GM23338 (cell line): Measurements from ENCODE around the gene MAN1C1. TPM values are rescaled to one million over a fixed set of nuclear protein-coding genes. Genes with fewer than 3 reads are reported as not detected.

Experiments
- ATAC-seq: fragments of 200-7000 bp; cut with Tn5 transposase; 3 replicates; pipeline ENCODE4 v1.9.1; 2020
- DNase-seq: peaks from one replicate; pipeline ENCODE4 v3.0.0-alpha.2; 2015; ENCODE audit warnings: low spot score
- H2AFZ ChIP-seq: fragments of 200-600 bp; sonication (generic); 2 replicates; pipeline ENCODE4 v1.8.0; 2016; ENCODE audit warnings: antibody characterized with exemption, mild to moderate bottlenecking, moderate library complexity
- H3F3A ChIP-seq: fragments of 200-600 bp; sonication (generic); replicated peaks from 2 replicates; pipeline ENCODE4 v1.8.0; 2017; ENCODE audit warnings: antibody characterized with exemption, mixed run types, low read depth
- H3K27ac ChIP-seq: fragments of 200-600 bp; sonication (generic); 2 replicates; pipeline ENCODE4 v1.6.1; 2016; ENCODE audit warnings: low read depth
- H3K27me3 ChIP-seq: fragments of 200-600 bp; sonication (generic); 2 replicates; pipeline ENCODE4 v1.8.0; 2016; ENCODE audit warnings: mild to moderate bottlenecking, mixed run types, moderate library complexity; ENCODE audit not compliant: insufficient read depth
- H3K36me3 ChIP-seq: fragments of 200-600 bp; sonication (generic); 2 replicates; pipeline ENCODE4 v1.8.0; 2016; ENCODE audit warnings: mild to moderate bottlenecking; ENCODE audit not compliant: insufficient read depth
- H3K4me1 ChIP-seq: fragments of 200-600 bp; sonication (generic); 2 replicates; pipeline ENCODE4 v1.8.0; 2016; ENCODE audit warnings: mild to moderate bottlenecking, moderate library complexity; ENCODE audit not compliant: insufficient read depth
- H3K4me2 ChIP-seq: fragments of 200-600 bp; sonication (generic); 2 replicates; pipeline ENCODE4 v1.7.1; 2017; ENCODE audit warnings: mixed run types
- H3K4me3 ChIP-seq: fragments of 200-600 bp; sonication (generic); 2 replicates; pipeline ENCODE4 v1.6.1; 2016; ENCODE audit warnings: mixed run types
- H3K79me2 ChIP-seq: fragments of 200-600 bp; sonication (generic); replicated peaks from 2 replicates; pipeline ENCODE4 v1.8.0; 2017; ENCODE audit warnings: mild to moderate bottlenecking; ENCODE audit not compliant: insufficient read depth
- H3K9me2 ChIP-seq: fragments of 200-600 bp; sonication (generic); 2 replicates; pipeline ENCODE4 v1.8.0; 2017; ENCODE audit not compliant: insufficient read depth
- H4K20me1 ChIP-seq: fragments of 200-600 bp; sonication (generic); replicated peaks from 2 replicates; pipeline ENCODE4 v1.8.0; 2017; ENCODE audit warnings: mild to moderate bottlenecking; ENCODE audit not compliant: insufficient read depth
- H3K27ac Mint-ChIP-seq: 2 replicates; pipeline ENCODE4 v1.8.0; 2020; ENCODE audit warnings: inconsistent platforms, mild to moderate bottlenecking, moderate library complexity, mixed read lengths
- H3K27me3 Mint-ChIP-seq: 3 replicates; pipeline ENCODE4 v1.8.0; 2022; ENCODE audit warnings: low read depth, mild to moderate bottlenecking, moderate library complexity, mixed read lengths, inconsistent platforms; ENCODE audit not compliant: insufficient read depth, poor library complexity
- H3K36me3 Mint-ChIP-seq: 3 replicates; pipeline ENCODE4 v1.8.0; 2021; ENCODE audit warnings: low read depth, mild to moderate bottlenecking, inconsistent platforms, moderate library complexity, mixed read lengths
- H3K4me1 Mint-ChIP-seq: 3 replicates; pipeline ENCODE4 v1.8.0; 2020; ENCODE audit warnings: mild to moderate bottlenecking, inconsistent platforms, mixed read lengths
- H3K4me3 Mint-ChIP-seq: 3 replicates; pipeline ENCODE4 v1.8.0; 2021; ENCODE audit warnings: moderate library complexity, mild to moderate bottlenecking, inconsistent platforms, mixed read lengths
- H3K9me3 Mint-ChIP-seq: 3 replicates; pipeline ENCODE4 v1.8.0; 2020; ENCODE audit warnings: moderate library complexity, mild to moderate bottlenecking, inconsistent platforms, mixed read lengths
- CREB1 ChIP-seq: fragments of 250-450 bp; sonication (Bioruptor Pico); IDR thresholded peaks from 2 replicates; pipeline ENCODE4 v1.5.0; 2020; ENCODE audit warnings: low read depth, mild to moderate bottlenecking, moderate library complexity
- EZH2 ChIP-seq: fragments of 200-600 bp; sonication (generic); IDR thresholded peaks from one replicate; pipeline ENCODE4 v1.8.0; 2017; ENCODE audit warnings: antibody characterized with exemption, mild to moderate bottlenecking, low read depth; ENCODE audit not compliant: unreplicated experiment
- EZH2phosphoT487 ChIP-seq: fragments of 200-600 bp; sonication (generic); IDR thresholded peaks from one replicate; pipeline ENCODE4 v1.8.1; 2018; ENCODE audit warnings: antibody characterized with exemption; ENCODE audit not compliant: unreplicated experiment
- polyA plus RNA-seq: library from polyadenylated mRNA; unstranded; fragments of >200 nt; fragmentation: Nextera tagmentation; extraction: Ambion mirVana; gene quantifications from 2 replicates; pipeline ENCODE4 v1.2.1, GENCODE V29; 2016
- total RNA-seq: library from RNA; depleted of rRNA; stranded (reverse); fragments of >200 nt; shearing (Covaris generic); gene quantifications from 2 replicates; pipeline ENCODE4 v1.2.3, GENCODE V29; 2014
- TF ChIP-seq, protein P1 (sequence below): IDR thresholded peaks from one replicate; pipeline ENCODE4 v1.6.1; 2018; ENCODE audit warnings: antibody characterized with exemption; ENCODE audit not compliant: unreplicated experiment
- TF ChIP-seq, protein P2 (sequence below): fragments of 250-450 bp; sonication (Bioruptor Pico); IDR thresholded peaks from 2 replicates; pipeline ENCODE4 v1.5.0; 2020; ENCODE audit warnings: mild to moderate bottlenecking, moderate library complexity
- TF ChIP-seq, protein P3 (sequence below), 2 experiments: fragments of 200-600 bp in 1 of 2; sonication (generic) in 1 of 2; conservative IDR thresholded peaks; 2 replicates each; pipeline versions ENCODE4 v1.5.1 to v1.6.1; 2016 to 2017; ENCODE audit warnings: antibody characterized with exemption in 2 of 2, low read depth in 2 of 2, mild to moderate bottlenecking in 2 of 2, moderate library complexity in 1 of 2

MAN1C1 gene
- total and polyA plus RNA-seq, 2 experiments from 2014 or later, result 5.4 to 13.6 TPM

DNA sequence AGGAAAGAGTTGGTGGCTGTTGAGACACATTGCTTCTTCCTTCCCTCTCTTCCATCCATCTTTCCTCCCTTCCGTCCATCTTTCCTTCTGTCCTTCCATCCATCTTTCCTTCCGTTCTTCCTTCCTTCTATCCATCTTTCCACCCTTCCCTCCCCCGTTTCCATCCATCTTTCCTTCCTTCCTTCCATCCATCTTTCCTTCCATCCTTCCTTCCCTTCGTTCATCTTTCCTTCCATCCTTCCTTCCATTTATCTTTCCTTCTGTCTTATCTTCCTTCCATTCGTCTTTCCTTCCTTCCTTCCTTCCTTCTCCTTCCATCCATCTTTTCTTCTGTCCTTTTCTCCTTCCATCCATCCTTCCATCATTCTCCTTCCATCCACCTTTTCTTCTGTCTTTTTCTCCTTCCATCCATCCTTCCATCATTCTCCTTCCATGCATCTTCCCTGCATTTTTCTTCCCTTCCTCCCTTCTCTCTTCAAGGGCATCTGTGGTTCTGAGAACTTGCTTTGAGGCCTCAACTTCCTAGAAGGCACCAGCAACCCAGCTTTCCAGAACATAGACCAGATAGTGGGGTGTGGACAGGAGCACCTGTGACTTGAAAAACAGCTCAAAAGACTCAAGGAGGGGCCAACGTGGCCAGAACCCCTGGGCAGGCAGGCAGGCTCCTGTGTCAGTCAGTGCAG, 134.5 kb downstream of the MAN1C1 start:
- Histone ChIP-seq H3F3A (no peaks in the 10 kb centered on the region), H3K27ac (no peak overlapping the region), H4K20me1 (no peaks in the 10 kb centered on the region), H3K27me3 (no peaks in the 10 kb centered on the region), H2AFZ (no peak overlapping the region), H3K4me3 (no peak overlapping the region), H3K4me2 (no peak overlapping the region), H3K9me2 (no peaks in the 10 kb centered on the region), H3K4me1 (peaks cover 25% of the 10 kb centered on the region), H3K36me3 (no peaks in the 10 kb centered on the region), H3K79me2 (no peaks in the 10 kb centered on the region)
- H3K36me3 Mint-ChIP-seq, result no peaks in the 10 kb centered on the region; the same call in 2 of the 3 replicates
- no peak for ATAC-seq
- DNase-seq, result no peak
- peaks cover 13% of the 10 kb centered on the region for H3K27me3 Mint-ChIP-seq
- no peak overlapping the region for H3K27ac Mint-ChIP-seq
- no peaks in the 10 kb centered on the region; the same call in 2 of the 3 replicates for H3K9me3 Mint-ChIP-seq
- H3K4me3 Mint-ChIP-seq, result no peak overlapping the region
- TF ChIP-seq EZH2phosphoT487, result no peak
- TF ChIP-seq EZH2, result no peak
- no peak for TF ChIP-seq CREB1 (CRISPR knock-in tag)
- peaks cover 32% of the 10 kb centered on the region for H3K4me1 Mint-ChIP-seq

DNA sequence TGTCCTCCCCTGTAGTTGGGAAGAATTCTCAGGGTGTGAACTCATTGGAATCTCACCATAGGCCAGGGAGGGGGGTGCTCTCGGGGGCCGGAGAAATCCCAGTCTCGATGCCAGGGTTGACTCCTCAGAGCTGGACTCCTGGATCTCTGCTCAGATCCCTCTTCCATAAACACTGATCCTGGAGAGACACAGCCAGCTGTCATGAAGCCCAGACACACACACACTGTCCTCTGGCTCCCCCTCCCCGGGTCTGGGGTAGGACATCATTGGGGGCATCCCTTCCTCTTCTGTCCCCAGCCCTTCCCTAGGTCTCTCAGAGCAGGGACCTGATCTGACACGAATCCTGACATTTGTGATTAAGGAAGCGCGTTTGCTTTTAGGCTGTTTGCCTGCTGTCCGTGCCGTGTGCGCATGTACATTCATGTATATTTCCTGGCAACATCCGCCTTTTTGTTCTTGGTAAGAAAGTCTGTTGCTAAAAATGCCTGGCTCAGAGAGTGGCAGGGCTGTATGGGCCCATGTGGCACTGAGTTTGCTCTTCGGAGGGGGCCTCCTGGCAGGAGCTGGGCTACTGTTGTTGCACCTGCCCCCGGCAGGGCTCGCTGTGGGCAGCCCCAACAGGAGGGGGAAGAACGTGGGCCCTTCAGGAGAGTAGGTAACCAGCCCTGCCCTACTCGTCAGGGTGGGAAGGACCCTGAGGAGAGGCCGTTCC, 138.0 kb downstream of the MAN1C1 start:
- no peaks in the 10 kb centered on the region for H3F3A ChIP-seq
- Mint-ChIP-seq H3K27ac (no peak overlapping the region), H3K4me3 (no peak overlapping the region), H3K36me3 (no peaks in the 10 kb centered on the region; the same call in 2 of the 3 replicates), H3K27me3 (peaks cover 13% of the 10 kb centered on the region), H3K4me1 (peaks cover 29% of the 10 kb centered on the region), H3K9me3 (no peaks in the 10 kb centered on the region; the same call in 2 of the 3 replicates)
- H2AFZ ChIP-seq, result no peak overlapping the region
- no peaks in the 10 kb centered on the region for H3K79me2 ChIP-seq
- H3K4me2 ChIP-seq, result no peak overlapping the region
- H3K27me3 ChIP-seq, result no peaks in the 10 kb centered on the region
- no peak overlapping the region for H3K27ac ChIP-seq
- H4K20me1 ChIP-seq, result no peaks in the 10 kb centered on the region
- 0 out of 2 replicates have a peak, but pooled peaks cover 12% of the 10 kb centered on the region for H3K4me1 ChIP-seq
- ATAC-seq (peak; percentile 9; the same call in 1 of the 3 replicates), DNase-seq (peak; percentile 25)
- no peaks in the 10 kb centered on the region for H3K36me3 ChIP-seq
- no peaks in the 10 kb centered on the region for H3K9me2 ChIP-seq
- no peak overlapping the region for H3K4me3 ChIP-seq
- TF ChIP-seq, protein P1, sequence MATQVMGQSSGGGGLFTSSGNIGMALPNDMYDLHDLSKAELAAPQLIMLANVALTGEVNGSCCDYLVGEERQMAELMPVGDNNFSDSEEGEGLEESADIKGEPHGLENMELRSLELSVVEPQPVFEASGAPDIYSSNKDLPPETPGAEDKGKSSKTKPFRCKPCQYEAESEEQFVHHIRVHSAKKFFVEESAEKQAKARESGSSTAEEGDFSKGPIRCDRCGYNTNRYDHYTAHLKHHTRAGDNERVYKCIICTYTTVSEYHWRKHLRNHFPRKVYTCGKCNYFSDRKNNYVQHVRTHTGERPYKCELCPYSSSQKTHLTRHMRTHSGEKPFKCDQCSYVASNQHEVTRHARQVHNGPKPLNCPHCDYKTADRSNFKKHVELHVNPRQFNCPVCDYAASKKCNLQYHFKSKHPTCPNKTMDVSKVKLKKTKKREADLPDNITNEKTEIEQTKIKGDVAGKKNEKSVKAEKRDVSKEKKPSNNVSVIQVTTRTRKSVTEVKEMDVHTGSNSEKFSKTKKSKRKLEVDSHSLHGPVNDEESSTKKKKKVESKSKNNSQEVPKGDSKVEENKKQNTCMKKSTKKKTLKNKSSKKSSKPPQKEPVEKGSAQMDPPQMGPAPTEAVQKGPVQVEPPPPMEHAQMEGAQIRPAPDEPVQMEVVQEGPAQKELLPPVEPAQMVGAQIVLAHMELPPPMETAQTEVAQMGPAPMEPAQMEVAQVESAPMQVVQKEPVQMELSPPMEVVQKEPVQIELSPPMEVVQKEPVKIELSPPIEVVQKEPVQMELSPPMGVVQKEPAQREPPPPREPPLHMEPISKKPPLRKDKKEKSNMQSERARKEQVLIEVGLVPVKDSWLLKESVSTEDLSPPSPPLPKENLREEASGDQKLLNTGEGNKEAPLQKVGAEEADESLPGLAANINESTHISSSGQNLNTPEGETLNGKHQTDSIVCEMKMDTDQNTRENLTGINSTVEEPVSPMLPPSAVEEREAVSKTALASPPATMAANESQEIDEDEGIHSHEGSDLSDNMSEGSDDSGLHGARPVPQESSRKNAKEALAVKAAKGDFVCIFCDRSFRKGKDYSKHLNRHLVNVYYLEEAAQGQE, result no peak
- TF ChIP-seq, protein P2, sequence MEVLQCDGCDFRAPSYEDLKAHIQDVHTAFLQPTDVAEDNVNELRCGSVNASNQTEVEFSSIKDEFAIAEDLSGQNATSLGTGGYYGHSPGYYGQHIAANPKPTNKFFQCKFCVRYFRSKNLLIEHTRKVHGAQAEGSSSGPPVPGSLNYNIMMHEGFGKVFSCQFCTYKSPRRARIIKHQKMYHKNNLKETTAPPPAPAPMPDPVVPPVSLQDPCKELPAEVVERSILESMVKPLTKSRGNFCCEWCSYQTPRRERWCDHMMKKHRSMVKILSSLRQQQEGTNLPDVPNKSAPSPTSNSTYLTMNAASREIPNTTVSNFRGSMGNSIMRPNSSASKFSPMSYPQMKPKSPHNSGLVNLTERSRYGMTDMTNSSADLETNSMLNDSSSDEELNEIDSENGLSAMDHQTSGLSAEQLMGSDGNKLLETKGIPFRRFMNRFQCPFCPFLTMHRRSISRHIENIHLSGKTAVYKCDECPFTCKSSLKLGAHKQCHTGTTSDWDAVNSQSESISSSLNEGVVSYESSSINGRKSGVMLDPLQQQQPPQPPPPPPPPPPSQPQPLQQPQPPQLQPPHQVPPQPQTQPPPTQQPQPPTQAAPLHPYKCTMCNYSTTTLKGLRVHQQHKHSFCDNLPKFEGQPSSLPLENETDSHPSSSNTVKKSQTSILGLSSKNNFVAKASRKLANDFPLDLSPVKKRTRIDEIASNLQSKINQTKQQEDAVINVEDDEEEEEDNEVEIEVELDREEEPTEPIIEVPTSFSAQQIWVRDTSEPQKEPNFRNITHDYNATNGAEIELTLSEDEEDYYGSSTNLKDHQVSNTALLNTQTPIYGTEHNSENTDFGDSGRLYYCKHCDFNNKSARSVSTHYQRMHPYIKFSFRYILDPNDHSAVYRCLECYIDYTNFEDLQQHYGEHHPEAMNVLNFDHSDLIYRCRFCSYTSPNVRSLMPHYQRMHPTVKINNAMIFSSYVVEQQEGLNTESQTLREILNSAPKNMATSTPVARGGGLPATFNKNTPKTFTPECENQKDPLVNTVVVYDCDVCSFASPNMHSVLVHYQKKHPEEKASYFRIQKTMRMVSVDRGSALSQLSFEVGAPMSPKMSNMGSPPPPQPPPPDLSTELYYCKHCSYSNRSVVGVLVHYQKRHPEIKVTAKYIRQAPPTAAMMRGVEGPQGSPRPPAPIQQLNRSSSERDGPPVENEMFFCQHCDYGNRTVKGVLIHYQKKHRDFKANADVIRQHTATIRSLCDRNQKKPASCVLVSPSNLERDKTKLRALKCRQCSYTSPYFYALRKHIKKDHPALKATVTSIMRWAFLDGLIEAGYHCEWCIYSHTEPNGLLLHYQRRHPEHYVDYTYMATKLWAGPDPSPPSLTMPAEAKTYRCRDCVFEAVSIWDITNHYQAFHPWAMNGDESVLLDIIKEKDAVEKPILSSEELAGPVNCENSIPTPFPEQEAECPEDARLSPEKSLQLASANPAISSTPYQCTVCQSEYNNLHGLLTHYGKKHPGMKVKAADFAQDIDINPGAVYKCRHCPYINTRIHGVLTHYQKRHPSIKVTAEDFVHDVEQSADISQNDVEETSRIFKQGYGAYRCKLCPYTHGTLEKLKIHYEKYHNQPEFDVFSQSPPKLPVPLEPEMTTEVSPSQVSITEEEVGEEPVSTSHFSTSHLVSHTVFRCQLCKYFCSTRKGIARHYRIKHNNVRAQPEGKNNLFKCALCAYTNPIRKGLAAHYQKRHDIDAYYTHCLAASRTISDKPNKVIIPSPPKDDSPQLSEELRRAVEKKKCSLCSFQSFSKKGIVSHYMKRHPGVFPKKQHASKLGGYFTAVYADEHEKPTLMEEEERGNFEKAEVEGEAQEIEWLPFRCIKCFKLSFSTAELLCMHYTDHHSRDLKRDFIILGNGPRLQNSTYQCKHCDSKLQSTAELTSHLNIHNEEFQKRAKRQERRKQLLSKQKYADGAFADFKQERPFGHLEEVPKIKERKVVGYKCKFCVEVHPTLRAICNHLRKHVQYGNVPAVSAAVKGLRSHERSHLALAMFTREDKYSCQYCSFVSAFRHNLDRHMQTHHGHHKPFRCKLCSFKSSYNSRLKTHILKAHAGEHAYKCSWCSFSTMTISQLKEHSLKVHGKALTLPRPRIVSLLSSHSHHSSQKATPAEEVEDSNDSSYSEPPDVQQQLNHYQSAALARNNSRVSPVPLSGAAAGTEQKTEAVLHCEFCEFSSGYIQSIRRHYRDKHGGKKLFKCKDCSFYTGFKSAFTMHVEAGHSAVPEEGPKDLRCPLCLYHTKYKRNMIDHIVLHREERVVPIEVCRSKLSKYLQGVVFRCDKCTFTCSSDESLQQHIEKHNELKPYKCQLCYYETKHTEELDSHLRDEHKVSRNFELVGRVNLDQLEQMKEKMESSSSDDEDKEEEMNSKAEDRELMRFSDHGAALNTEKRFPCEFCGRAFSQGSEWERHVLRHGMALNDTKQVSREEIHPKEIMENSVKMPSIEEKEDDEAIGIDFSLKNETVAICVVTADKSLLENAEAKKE (CRISPR knock-in tag), result no peak
- TF ChIP-seq, protein P3, sequence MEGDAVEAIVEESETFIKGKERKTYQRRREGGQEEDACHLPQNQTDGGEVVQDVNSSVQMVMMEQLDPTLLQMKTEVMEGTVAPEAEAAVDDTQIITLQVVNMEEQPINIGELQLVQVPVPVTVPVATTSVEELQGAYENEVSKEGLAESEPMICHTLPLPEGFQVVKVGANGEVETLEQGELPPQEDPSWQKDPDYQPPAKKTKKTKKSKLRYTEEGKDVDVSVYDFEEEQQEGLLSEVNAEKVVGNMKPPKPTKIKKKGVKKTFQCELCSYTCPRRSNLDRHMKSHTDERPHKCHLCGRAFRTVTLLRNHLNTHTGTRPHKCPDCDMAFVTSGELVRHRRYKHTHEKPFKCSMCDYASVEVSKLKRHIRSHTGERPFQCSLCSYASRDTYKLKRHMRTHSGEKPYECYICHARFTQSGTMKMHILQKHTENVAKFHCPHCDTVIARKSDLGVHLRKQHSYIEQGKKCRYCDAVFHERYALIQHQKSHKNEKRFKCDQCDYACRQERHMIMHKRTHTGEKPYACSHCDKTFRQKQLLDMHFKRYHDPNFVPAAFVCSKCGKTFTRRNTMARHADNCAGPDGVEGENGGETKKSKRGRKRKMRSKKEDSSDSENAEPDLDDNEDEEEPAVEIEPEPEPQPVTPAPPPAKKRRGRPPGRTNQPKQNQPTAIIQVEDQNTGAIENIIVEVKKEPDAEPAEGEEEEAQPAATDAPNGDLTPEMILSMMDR (conservative IDR thresholded peaks at IDR 0.05; ENCODE audit: low read depth in 2 of 2), result peak; percentile 16 to 24; a peak in 2 of 4 replicates
